UCSD-AML1 (cell line): ENCODE results near the gene GSC.
"Not testable (repeated sequence)": the region's sequence is repeated elsewhere in the genome, so short reads cannot be mapped to it uniquely, and the experiment has no call there.

ENCODE experiments used
- DNase-seq: peaks from one replicate; lab custom pipeline; 2025; ENCODE audit not compliant: unreplicated experiment; lab: John Stamatoyannopoulos, UW

Gene GSC

GRCh38 chr14:94747739-94748138 is 22.2 kb downstream of the GSC start:
- no peak for DNase-seq

GRCh38 chr14:94747153-94747552 is 22.8 kb downstream of the GSC start:
- DNase-seq: not testable (repeated sequence)

GRCh38 chr14:94746131-94746530 is 23.8 kb downstream of the GSC start:
- no peak for DNase-seq

GRCh38 chr14:94738751-94739150 is 31.2 kb downstream of the GSC start:
- no peak for DNase-seq

GRCh38 chr14:94738097-94738496 is 31.8 kb downstream of the GSC start:
- DNase-seq: no peak

- DNase-seq: no peak
These were observed 41.0 kb downstream of the GSC start for GRCh38 chr14:94728950-94729349.

- DNase-seq: not testable (repeated sequence)
These were observed 41.5 kb downstream of the GSC start for GRCh38 chr14:94728440-94728839.

GRCh38 chr14:94726649-94727048 is 43.3 kb downstream of the GSC start:
- not testable (repeated sequence) for DNase-seq

GRCh38 chr14:94724993-94725392 is 44.9 kb downstream of the GSC start:
- DNase-seq: no peak

- DNase-seq: no peak
These were observed 47.5 kb downstream of the GSC start for GRCh38 chr14:94722397-94722796.
